K562 (cell line): Measurements from ENCODE around the gene LGALS7. TPM values are rescaled to one million over a fixed set of nuclear protein-coding genes. Genes with fewer than 3 reads are reported as not detected.

Experiments
- ARID1B ChIP-seq: fragments of 450-650 bp; IDR thresholded peaks from 2 replicates; pipeline ENCODE4 v1.6.1; 2016; ENCODE audit warnings: antibody characterized with exemption, mild to moderate bottlenecking, inconsistent platforms
- CHD1 ChIP-seq: fragments of 200-600 bp; sonication (generic); IDR thresholded peaks from one replicate; pipeline ENCODE4 v1.6.1; 2012; ENCODE audit warnings: mild to moderate bottlenecking, moderate library complexity, low read length, inconsistent platforms
- CSDE1 ChIP-seq, 2 experiments: fragments of 450-650 bp; IDR thresholded peaks; 2 replicates each; pipeline ENCODE4 v1.6.1; 2016; ENCODE audit warnings: mild to moderate bottlenecking in 1 of 2
- CTBP1 ChIP-seq: fragments of 450-650 bp; IDR thresholded peaks from 2 replicates; pipeline ENCODE4 v1.6.1; 2016; ENCODE audit warnings: borderline replicate concordance
- ESRRA ChIP-seq: fragments of 450-650 bp; IDR thresholded peaks from 2 replicates; pipeline ENCODE4 v1.6.1; 2014; ENCODE audit warnings: low read depth, mild to moderate bottlenecking, moderate library complexity, borderline replicate concordance
- FOSL1 ChIP-seq: fragments of 200-800 bp; sonication (Bioruptor generic); conservative IDR thresholded peaks from 2 replicates; pipeline ENCODE4 v1.6.1; 2016; ENCODE audit warnings: missing genetic modification characterization, missing compliant biosample characterization
- KLF13 ChIP-seq: fragments of 450-650 bp; IDR thresholded peaks from 2 replicates; pipeline ENCODE4 v1.6.1; 2016; ENCODE audit warnings: missing genetic modification characterization, low read depth, mild to moderate bottlenecking, missing compliant biosample characterization, moderate library complexity, borderline replicate concordance
- MAZ ChIP-seq, 2 experiments: fragments of 450-650 bp in 1 of 2; sonication (generic) in 1 of 2; formaldehyde crosslinking; IDR thresholded peaks in 1 of 2; conservative IDR thresholded peaks in 1 of 2; 2 replicates each; pipeline versions ENCODE4 v1.4.0 to v1.5.0; 2020; ENCODE audit warnings: mild to moderate bottlenecking in 1 of 2, missing genetic modification reagents in 1 of 2
- PHF21A ChIP-seq: fragments of 450-650 bp; IDR thresholded peaks from 2 replicates; pipeline ENCODE4 v1.6.1; 2017; ENCODE audit warnings: low read depth, borderline replicate concordance
- PRPF4 ChIP-seq: fragments of 200-400 bp; formaldehyde crosslinking; IDR thresholded peaks from one replicate; pipeline ENCODE4 v1.6.1; 2017; ENCODE audit warnings: low read length, low read depth, mild to moderate bottlenecking; ENCODE audit not compliant: insufficient read depth, poor library complexity, severe bottlenecking
- SPI1 ChIP-seq: IDR thresholded peaks from 2 replicates; pipeline ENCODE4 v1.6.1; 2011; ENCODE audit warnings: low read depth, low read length, control low read depth, borderline replicate concordance
- ZFP1 ChIP-seq: fragments of 450-650 bp; formaldehyde crosslinking; IDR thresholded peaks from 2 replicates; pipeline ENCODE4 v1.4.0; 2020; ENCODE audit warnings: mild to moderate bottlenecking, mixed read lengths
- ZFP36 ChIP-seq: fragments of 150-350 bp; IDR thresholded peaks from 2 replicates; pipeline ENCODE4 v1.6.1; 2018; ENCODE audit warnings: low read length, low read depth; ENCODE audit not compliant: partially characterized antibody
- ZNF140 ChIP-seq: fragments of 250-450 bp; sonication (Bioruptor Pico); IDR thresholded peaks from 2 replicates; pipeline ENCODE4 v1.8.0; 2021; ENCODE audit warnings: moderate library complexity, mild to moderate bottlenecking, inconsistent platforms
- ZNF75A ChIP-seq: fragments of 450-650 bp; formaldehyde crosslinking; IDR thresholded peaks from 2 replicates; pipeline ENCODE4 v1.4.0; 2020; ENCODE audit warnings: mild to moderate bottlenecking
- polyA plus RNA-seq, 8 experiments: library from polyadenylated mRNA; depleted of rRNA in 4 of 8; stranded (reverse) in 5 of 8; unstranded in 3 of 8; fragments of >200 nt; fragmentation: Nextera tagmentation in 2 of 8; fragmentation: Illumina TruSeq in 1 of 8; extraction: Ambion mirVana in 2 of 8; extraction: Trizol in 1 of 8; gene quantifications; 2 replicates each; pipeline versions ENCODE4 v1.2.1 to v1.2.3, GENCODE V29; 2011 to 2014; ENCODE audit warnings: inconsistent platforms in 1 of 8, missing spikeins in 1 of 8
- total RNA-seq, 7 experiments: library from RNA; depleted of rRNA in 6 of 7; stranded (reverse); fragments of >200 nt in 6 of 7; fragmentation: Illumina TruSeq in 2 of 7; extraction: Trizol in 2 of 7; gene quantifications; 2 replicates each; pipeline versions ENCODE4 v1.2.1 to v1.2.3, GENCODE V29; 2011 to 2021; ENCODE audit warnings: low replicate concordance in 1 of 7
- TF ChIP-seq, protein P1 (sequence below), 2 experiments: IDR thresholded peaks in 1 of 2; conservative IDR thresholded peaks in 1 of 2; 2 replicates each; pipeline ENCODE4 v1.6.1; 2016; ENCODE audit warnings: low read depth in 2 of 2, mild to moderate bottlenecking in 1 of 2, missing compliant biosample characterization in 1 of 2, missing genetic modification characterization in 1 of 2, moderate library complexity in 1 of 2
- TF ChIP-seq, protein P2 (sequence below): sonication (generic); formaldehyde crosslinking; IDR thresholded peaks from 2 replicates; pipeline ENCODE4 v1.8.0; 2022; ENCODE audit warnings: mild to moderate bottlenecking, missing genetic modification reagents
- TF ChIP-seq, protein P3 (sequence below): fragments of 250-450 bp; sonication (Bioruptor Pico); IDR thresholded peaks from 2 replicates; pipeline ENCODE4 v1.5.0; 2021; ENCODE audit warnings: mild to moderate bottlenecking, borderline replicate concordance

Gene LGALS7
- total and polyA plus RNA-seq, 9 of the 15 experiments (the other 6 are each of a cell fraction or from before 2014, with no cell fraction given) = not detected

DNA sequence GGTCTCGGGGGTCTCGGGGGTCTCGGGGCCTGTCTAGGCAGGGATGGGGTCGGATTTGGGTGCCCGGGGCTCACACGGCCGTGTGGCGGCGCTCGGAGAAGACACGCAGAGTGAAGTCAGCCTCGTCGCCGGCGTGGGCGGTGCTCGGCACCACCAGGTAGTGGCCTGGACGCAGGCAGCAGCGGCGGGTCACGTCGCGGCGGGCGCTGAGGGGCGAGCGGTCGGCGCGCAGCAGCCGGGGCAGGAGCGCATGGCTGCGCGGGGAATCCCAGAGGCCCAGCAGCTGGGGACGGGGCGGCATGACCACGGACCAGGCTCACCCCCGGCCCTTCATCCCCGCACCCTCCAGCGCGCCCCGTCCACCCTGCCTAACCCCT, 37.3 kb downstream of the LGALS7 start (continued):
- no peak for TF ChIP-seq ZNF75A (CRISPR knock-in tag)
- no peak for TF ChIP-seq ZNF140 (CRISPR knock-in tag)
- no peak for TF ChIP-seq PHF21A
- TF ChIP-seq ARID1B = no peak
- no peak for TF ChIP-seq PRPF4
- TF ChIP-seq CHD1 = no peak
- TF ChIP-seq ESRRA = no peak
- TF ChIP-seq, protein P1, sequence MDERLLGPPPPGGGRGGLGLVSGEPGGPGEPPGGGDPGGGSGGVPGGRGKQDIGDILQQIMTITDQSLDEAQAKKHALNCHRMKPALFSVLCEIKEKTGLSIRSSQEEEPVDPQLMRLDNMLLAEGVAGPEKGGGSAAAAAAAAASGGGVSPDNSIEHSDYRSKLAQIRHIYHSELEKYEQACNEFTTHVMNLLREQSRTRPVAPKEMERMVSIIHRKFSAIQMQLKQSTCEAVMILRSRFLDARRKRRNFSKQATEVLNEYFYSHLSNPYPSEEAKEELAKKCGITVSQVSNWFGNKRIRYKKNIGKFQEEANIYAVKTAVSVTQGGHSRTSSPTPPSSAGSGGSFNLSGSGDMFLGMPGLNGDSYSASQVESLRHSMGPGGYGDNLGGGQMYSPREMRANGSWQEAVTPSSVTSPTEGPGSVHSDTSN (CRISPR knock-in tag; IDR thresholded peaks at IDR 0.05; ENCODE audit: low read depth) = no peak
- TF ChIP-seq, protein P1 (tag; conservative IDR thresholded peaks at IDR 0.05; ENCODE audit: low read depth) = no peak
- TF ChIP-seq CTBP1 = no peak
- no peak for TF ChIP-seq ZFP1 (CRISPR knock-in tag)
- TF ChIP-seq, protein P2, sequence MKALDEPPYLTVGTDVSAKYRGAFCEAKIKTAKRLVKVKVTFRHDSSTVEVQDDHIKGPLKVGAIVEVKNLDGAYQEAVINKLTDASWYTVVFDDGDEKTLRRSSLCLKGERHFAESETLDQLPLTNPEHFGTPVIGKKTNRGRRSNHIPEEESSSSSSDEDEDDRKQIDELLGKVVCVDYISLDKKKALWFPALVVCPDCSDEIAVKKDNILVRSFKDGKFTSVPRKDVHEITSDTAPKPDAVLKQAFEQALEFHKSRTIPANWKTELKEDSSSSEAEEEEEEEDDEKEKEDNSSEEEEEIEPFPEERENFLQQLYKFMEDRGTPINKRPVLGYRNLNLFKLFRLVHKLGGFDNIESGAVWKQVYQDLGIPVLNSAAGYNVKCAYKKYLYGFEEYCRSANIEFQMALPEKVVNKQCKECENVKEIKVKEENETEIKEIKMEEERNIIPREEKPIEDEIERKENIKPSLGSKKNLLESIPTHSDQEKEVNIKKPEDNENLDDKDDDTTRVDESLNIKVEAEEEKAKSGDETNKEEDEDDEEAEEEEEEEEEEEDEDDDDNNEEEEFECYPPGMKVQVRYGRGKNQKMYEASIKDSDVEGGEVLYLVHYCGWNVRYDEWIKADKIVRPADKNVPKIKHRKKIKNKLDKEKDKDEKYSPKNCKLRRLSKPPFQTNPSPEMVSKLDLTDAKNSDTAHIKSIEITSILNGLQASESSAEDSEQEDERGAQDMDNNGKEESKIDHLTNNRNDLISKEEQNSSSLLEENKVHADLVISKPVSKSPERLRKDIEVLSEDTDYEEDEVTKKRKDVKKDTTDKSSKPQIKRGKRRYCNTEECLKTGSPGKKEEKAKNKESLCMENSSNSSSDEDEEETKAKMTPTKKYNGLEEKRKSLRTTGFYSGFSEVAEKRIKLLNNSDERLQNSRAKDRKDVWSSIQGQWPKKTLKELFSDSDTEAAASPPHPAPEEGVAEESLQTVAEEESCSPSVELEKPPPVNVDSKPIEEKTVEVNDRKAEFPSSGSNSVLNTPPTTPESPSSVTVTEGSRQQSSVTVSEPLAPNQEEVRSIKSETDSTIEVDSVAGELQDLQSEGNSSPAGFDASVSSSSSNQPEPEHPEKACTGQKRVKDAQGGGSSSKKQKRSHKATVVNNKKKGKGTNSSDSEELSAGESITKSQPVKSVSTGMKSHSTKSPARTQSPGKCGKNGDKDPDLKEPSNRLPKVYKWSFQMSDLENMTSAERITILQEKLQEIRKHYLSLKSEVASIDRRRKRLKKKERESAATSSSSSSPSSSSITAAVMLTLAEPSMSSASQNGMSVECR (CRISPR knock-in tag) = no peak
- TF ChIP-seq ZFP36 = no peak
- no peak for TF ChIP-seq CSDE1 (IDR thresholded peaks at IDR 0.05)
- TF ChIP-seq FOSL1 (tag) = no peak
- TF ChIP-seq KLF13 (tag) = no peak
- TF ChIP-seq, protein P3, sequence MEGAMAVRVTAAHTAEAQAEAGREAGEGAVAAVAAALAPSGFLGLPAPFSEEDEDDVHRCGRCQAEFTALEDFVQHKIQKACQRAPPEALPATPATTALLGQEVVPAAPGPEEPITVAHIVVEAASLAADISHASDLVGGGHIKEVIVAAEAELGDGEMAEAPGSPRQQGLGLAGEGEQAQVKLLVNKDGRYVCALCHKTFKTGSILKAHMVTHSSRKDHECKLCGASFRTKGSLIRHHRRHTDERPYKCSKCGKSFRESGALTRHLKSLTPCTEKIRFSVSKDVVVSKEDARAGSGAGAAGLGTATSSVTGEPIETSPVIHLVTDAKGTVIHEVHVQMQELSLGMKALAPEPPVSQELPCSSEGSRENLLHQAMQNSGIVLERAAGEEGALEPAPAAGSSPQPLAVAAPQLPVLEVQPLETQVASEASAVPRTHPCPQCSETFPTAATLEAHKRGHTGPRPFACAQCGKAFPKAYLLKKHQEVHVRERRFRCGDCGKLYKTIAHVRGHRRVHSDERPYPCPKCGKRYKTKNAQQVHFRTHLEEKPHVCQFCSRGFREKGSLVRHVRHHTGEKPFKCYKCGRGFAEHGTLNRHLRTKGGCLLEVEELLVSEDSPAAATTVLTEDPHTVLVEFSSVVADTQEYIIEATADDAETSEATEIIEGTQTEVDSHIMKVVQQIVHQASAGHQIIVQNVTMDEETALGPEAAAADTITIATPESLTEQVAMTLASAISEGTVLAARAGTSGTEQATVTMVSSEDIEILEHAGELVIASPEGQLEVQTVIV = no peak
- no peak; a peak in 1 of 4 replicates for TF ChIP-seq MAZ (CRISPR knock-in tag; conservative IDR thresholded peaks at IDR 0.05 in 1 of 2, IDR thresholded peaks at IDR 0.05 in 1 of 2)
- no peak for TF ChIP-seq SPI1
